VCaP (cell line): ENCODE measurements around the gene MRPL32.

ENCODE experiments used
- H3K27ac ChIP-seq: fragments of 450-650 bp; 2 replicates; pipeline ENCODE4 v1.5.1; 2017
- TF ChIP-seq, protein P1 (sequence below): fragments of 450-650 bp; conservative IDR thresholded peaks from 2 replicates; pipeline ENCODE4 v1.5.1; 2017; ENCODE audit warnings: mild to moderate bottlenecking, moderate library complexity

Gene MRPL32

DNA sequence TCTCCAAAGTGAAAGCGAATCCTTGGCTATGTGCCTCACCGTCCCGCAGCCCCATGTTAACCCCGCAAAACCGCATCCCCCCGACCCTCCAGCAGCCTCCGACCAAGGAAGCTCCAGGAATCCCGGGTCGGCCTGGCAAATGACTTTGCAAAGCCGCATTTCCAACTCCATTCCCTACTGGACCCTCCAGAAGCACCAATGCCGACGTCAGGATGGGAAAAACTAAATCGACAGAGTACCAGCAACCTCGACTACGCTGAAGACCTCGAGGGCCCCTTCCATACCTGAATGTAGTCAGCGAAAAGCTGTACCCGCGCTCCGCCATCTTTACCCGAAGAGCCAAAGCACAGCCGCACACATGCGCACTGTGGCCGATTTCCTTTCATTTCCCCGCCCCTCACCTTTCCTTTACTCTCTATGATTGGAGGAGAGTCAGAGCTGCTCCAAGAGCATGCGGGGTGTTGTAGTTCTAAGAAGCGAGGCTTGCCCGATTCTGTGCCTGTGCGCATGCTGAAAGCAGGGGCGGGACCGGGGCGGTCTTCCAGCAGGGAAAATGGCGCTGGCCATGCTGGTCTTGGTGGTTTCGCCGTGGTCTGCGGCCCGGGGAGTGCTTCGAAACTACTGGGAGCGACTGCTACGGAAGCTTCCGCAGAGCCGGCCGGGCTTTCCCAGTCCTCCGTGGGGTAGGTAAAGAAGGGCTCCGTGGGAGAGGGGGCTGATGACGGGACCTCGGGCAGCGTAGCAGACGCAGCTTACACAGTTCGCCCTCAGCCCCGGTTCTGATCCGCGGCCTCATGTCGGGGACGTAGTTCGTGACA lies at the start of gene MRPL32, which contains the start of gene PSMA2:
MRPL32 (plus strand) TSS at position 543 of the 818 bp plus-strand sequence; CDS start at position 554, 11 bp downstream.
PSMA2 (minus strand) TSS at position 341 of the 818 bp plus-strand sequence; CDS start at position 325, 16 bp downstream.
- TF ChIP-seq, protein P1, sequence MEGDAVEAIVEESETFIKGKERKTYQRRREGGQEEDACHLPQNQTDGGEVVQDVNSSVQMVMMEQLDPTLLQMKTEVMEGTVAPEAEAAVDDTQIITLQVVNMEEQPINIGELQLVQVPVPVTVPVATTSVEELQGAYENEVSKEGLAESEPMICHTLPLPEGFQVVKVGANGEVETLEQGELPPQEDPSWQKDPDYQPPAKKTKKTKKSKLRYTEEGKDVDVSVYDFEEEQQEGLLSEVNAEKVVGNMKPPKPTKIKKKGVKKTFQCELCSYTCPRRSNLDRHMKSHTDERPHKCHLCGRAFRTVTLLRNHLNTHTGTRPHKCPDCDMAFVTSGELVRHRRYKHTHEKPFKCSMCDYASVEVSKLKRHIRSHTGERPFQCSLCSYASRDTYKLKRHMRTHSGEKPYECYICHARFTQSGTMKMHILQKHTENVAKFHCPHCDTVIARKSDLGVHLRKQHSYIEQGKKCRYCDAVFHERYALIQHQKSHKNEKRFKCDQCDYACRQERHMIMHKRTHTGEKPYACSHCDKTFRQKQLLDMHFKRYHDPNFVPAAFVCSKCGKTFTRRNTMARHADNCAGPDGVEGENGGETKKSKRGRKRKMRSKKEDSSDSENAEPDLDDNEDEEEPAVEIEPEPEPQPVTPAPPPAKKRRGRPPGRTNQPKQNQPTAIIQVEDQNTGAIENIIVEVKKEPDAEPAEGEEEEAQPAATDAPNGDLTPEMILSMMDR = no peak
- H3K27ac ChIP-seq = peak within 1 kb of the TSS; percentile 79

DNA sequence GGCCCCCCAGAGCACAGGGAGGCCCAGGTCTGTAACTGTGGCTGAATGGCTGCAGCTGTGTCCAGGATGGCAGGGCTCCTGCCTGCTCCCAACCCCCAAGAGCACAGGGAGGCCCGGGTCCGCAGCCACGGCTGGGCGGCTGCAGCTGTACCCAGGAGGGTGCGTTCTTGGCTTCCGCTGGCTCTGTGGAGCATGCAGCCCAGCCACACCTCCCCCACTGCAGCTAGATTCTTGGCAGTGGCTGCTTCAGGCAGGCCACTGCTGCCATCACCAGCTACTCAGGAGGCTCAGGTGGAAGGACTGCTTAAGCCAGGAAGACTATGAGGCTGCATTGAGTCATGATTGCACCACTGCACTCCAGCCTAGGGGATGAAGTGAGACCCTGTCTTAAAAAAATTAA lies 48.2 kb upstream of the MRPL32 start:
- no peak overlapping the region for H3K27ac ChIP-seq
- TF ChIP-seq, protein P1 = no peak

DNA sequence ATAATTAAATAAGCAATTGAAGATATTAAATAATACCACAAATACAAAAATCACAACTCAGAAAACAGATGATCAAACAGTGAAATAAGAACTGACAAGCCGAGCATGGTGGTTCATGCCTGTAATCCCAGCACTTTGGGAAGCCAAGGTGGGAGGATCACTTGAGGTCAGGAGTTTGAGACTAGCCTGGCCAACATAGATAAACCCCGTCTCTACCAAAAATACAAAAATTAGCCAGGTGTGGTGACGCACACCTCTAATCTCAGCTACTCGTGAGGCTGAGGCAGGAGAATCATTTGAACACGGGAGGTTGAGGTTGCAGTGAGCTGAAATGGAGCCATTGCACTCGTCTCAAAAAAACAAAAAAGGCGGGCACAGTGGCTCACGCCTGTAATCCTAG lies 47.0 kb upstream of the MRPL32 start:
- H3K27ac ChIP-seq = peak overlapping the region; percentile 93

DNA sequence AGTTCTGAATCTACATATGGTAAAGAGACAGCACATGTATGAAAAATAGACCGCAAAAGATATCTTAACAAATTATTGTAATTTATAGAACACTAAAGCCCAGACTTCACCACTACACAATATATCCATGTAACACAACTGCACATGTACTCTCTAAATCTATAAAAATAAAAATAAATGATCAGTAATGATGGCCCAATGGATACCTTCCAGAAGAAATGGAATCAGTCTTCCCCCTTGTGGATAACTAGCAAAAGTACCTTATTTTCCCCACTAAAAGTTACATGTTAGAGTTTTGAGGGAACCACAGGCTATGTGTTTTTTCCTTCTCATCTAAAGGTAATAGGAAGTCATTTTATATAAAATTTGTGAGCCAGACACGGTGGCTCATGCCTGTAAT lies 46.0 kb upstream of the MRPL32 start:
- TF ChIP-seq, protein P1 = peak; percentile 71
- peak overlapping the region; percentile 93 for H3K27ac ChIP-seq

DNA sequence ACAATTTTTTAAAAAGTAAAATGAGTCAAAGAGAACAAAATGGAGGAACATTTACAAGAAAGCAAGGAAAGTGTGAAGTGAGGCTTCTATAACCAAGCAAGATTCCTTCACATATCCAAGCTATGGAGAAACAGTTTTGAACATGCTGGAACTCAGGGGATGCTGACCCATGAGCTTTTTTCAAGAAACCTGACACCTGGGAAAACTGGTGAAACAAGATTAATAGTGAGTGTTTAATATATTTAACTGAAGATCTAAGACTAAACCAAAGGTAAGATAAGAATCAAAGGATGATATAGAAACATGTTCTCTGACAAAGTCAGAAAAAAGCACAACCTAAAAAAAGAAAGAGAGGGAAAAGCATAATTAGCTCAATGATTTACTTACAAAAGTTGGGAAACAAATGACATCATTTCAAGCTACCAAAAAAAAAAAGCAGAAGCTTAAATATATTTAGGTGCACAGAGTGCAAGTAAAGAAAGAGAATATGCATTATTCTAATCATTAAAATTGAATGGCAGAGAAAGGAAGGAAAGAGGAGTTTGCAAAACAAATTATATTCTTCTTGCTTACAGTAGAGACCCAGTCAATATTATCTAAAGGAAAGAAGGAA lies 45.2 kb upstream of the MRPL32 start:
- H3K27ac ChIP-seq = peak overlapping the region; percentile 93
- TF ChIP-seq, protein P1 = no peak

DNA sequence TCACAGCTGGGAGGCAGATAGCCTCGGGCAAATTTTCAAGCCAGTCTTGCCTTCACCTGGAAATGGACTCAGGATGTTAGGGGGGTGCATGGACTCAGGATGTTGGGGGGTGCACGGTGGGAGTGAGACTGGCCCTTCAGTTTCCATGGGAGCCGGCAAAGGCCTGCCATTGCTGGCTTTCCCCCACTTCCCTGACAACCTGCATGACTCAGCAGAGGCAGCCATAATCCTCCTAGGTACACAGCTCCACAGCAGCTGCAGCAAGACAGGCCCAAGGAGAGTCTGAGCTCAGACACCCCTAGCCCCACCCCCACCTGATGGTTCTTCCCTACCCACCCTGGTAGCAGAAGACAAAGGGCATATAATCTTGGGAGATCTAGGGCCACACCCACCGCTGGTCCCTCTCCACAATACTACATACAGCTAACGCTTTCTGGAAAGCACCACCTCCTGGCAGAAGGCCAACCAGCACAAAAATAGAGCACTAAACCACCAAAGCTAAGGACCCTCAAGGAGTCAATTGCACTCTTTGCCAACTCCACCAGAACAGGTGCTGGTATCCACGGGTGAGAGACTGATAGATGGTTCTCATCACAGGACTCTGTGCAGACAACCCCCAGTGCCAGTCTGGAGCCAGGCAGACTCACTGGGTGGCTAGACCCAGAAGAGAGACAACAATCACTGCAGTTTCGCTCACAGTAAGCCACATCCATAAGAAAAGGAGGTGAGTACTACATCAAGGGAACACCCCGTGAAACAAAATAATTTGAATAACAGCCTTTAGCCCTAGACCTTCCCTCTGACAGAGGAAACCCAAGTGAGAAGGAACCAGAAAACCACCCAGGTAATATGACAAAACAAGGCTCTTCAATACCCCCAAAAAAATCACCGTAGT lies 38.6 kb upstream of the MRPL32 start:
- H3K27ac ChIP-seq = no peak overlapping the region
- TF ChIP-seq, protein P1 = no peak

DNA sequence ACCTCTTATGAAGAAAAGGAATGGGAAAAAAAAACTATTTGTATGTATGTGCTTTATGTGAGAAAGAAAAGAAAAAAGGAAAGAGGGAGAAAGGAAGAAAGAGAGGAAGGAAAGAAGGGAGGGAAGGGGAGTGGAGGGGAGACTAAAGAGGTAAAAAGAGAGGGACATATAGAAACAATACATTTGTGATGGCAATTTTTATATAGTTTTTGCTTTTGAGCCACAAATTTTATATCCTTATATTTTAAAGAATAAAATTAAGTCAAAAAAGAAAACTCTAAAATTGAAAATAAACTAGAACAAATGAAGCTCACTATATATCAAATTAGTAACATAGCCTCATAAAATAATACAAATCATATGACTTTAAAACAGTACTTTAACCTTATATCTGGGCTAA lies 31.3 kb upstream of the MRPL32 start:
- TF ChIP-seq, protein P1 = no peak

More for the DNA sequence above, 31.3 kb upstream of the MRPL32 start:
- no peak overlapping the region for H3K27ac ChIP-seq
